ENCODE measurements around the gene FRMD3. TPM values are rescaled to one million over a fixed set of nuclear protein-coding genes. Genes with fewer than 3 reads are reported as not detected.

Gene FRMD3
- total RNA-seq, 4 donors from 2014 or later, result 15.9 to 28.6 (median 20.7) TPM

DNA sequence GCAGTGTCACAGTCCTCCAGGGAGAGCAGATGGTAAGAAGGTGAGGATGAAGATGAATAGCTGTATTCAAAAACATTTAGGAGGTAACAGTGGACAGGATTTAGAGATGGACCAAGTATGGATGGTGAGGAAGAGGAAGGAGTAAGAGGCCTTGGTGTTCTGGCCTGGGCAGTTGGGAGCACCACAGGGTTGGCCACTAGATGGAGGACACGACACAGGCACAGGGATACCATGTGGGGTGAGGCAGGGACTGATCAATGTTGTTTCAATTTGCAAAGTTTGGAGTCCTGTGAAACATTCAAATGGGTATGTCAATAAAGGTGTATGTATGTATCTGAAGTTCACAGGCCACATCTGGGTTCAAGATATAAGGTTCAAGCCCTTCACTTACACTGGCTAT is 334.2 kb downstream of the FRMD3 start:
- TF ChIP-seq, protein P1, sequence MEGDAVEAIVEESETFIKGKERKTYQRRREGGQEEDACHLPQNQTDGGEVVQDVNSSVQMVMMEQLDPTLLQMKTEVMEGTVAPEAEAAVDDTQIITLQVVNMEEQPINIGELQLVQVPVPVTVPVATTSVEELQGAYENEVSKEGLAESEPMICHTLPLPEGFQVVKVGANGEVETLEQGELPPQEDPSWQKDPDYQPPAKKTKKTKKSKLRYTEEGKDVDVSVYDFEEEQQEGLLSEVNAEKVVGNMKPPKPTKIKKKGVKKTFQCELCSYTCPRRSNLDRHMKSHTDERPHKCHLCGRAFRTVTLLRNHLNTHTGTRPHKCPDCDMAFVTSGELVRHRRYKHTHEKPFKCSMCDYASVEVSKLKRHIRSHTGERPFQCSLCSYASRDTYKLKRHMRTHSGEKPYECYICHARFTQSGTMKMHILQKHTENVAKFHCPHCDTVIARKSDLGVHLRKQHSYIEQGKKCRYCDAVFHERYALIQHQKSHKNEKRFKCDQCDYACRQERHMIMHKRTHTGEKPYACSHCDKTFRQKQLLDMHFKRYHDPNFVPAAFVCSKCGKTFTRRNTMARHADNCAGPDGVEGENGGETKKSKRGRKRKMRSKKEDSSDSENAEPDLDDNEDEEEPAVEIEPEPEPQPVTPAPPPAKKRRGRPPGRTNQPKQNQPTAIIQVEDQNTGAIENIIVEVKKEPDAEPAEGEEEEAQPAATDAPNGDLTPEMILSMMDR (IDR thresholded peaks at IDR 0.05), result peak in 4 of 6 experiments; percentile 12 to 41 (median 32)
- no peak for TF ChIP-seq POLR2A (IDR thresholded peaks at IDR 0.05)
- Histone ChIP-seq H3K27me3 (no peaks in the 10 kb centered on the region), H3K4me3 (replicated peaks in 1 of 3) (no peak overlapping the region), H3K36me3 (no peaks in the 10 kb centered on the region), H3K4me1 (no peaks in the 10 kb centered on the region), H3K27ac (no peak overlapping the region), H3K9me3 (no peaks in the 10 kb centered on the region)
- DNase-seq, result peak in 1 of 2 donors; percentile 10
- WGBS, 2 donors, result 75 to 91% methylated on average over 1 of the region's 1 CpG
- intact Hi-C loops (cut with DNase I), result loop anchor here (5.0 to 10.0 kb wide), 2 partner anchors 131 to 333 kb away; partner anchors contain the start of gene FRMD3

DNA sequence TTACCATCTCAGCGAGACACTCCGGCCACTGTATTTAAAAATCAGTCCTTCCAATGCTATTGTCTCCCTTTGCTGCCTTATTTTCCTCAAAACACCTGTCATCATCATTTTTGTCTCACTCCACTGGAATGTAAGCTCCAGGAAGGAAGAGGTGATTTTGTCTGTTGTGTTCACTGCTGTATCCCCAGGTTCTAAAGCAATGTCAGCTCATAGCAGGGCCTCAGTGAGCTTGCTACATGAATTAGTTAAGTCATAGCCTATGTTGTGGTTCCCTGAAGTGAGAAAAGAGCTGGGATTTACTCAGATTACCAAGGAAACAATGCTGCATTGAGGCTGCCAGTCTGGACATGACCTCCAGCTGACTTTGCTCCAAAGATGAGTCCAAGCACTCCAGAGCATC is 337.7 kb downstream of the FRMD3 start:
- WGBS, 2 donors, result 94 to 98% methylated on average over 2 of the region's 2 CpGs
- TF ChIP-seq, protein P1 (IDR thresholded peaks at IDR 0.05), result no peak
- TF ChIP-seq POLR2A (IDR thresholded peaks at IDR 0.05), result no peak
- DNase-seq, result no peak
- H3K27ac ChIP-seq, result no peak overlapping the region
- H3K36me3 ChIP-seq, result no peaks in the 10 kb centered on the region
- no peaks in the 10 kb centered on the region for H3K9me3 ChIP-seq
- H3K4me3 ChIP-seq (replicated peaks in 1 of 3), result no peak overlapping the region
- H3K4me1 ChIP-seq, result no peaks in the 10 kb centered on the region
- intact Hi-C loops (cut with DNase I), result loop anchor here (5.0 to 10.0 kb wide), 2 partner anchors 134 to 337 kb away; partner anchors contain the start of gene FRMD3
- no peaks in the 10 kb centered on the region for H3K27me3 ChIP-seq

DNA sequence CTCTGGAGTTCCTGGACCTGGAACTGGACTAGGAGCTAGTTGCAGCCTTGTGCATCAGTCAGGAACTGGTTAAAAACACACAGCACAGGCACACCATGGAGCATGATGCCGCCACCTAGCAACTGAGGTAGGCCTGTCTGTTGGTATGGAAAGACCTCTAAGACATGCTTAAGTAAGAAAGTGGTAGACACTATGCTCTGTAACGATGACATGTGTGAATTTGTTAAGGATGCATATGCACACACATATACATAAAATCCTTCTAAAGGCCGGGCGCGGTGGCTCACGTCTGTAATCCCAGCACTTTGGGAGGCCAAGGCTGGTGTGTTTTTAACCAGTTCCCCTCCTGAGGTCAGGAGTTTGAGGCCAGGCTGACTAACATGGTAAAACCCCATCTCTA is 338.4 kb downstream of the FRMD3 start:
- Histone ChIP-seq H3K36me3 (no peaks in the 10 kb centered on the region), H3K4me1 (no peaks in the 10 kb centered on the region), H3K4me3 (replicated peaks in 1 of 3) (no peak overlapping the region), H3K27ac (no peak overlapping the region), H3K27me3 (no peaks in the 10 kb centered on the region), H3K9me3 (no peaks in the 10 kb centered on the region)
- intact Hi-C loops (cut with DNase I), result loop anchor here (5.0 to 10.0 kb wide), 2 partner anchors 135 to 337 kb away; partner anchors contain the start of gene FRMD3
- TF ChIP-seq, protein P1 (IDR thresholded peaks at IDR 0.05), result no peak
- no peak for TF ChIP-seq POLR2A (IDR thresholded peaks at IDR 0.05)
- 81 to 91% methylated on average over 6 of the region's 6 CpGs for WGBS, 2 donors
- no peak for DNase-seq

DNA sequence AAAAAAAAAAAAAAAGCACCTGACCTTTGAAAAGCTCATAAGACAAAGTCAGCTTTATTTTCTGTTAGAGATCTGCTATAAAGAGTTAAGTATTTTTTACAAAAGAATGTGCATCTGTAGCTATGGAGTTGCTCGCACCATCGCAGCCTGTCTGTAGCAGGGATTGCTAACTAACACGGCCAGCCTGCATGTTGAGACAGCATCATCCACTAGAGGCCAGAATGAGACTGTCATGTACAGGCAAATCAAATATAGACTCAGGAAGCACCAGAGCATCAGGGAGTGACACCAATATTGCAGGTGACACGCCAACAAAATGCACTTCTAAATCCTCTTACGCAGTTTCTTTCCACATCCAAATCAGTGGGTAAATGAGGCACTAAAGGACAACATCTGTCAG is 339.0 kb downstream of the FRMD3 start:
- TF ChIP-seq, protein P1 (IDR thresholded peaks at IDR 0.05), result peak; percentile 39 to 91 (median 76)
- TF ChIP-seq POLR2A (IDR thresholded peaks at IDR 0.05), result no peak

DNA sequence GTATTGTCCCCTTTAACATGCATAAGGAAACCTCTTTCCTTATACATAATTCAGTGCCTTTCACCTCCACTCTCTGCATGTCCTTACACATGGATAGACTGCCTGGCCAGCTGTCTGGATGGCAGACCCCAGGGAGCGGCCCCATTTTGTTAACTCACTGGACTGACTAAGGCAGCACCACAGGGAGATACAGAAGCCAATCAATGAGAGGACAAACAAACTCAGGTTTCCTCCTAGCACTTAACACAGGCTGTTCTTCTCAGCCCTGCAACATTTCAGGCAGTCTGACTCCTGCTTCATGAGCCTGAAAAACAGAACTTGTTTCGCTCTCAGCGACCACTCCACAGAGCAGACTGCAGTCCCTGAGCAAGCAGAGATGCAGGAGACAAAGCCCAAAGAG is 339.8 kb downstream of the FRMD3 start:
- intact Hi-C loops (cut with DNase I), result no loop called here
- H3K4me1 ChIP-seq, result no peaks in the 10 kb centered on the region
- H3K36me3 ChIP-seq, result no peaks in the 10 kb centered on the region
- DNase-seq, result no peak
- no peaks in the 10 kb centered on the region for H3K9me3 ChIP-seq
- H3K27me3 ChIP-seq, result no peaks in the 10 kb centered on the region
- 78% methylated on average over 3 of the region's 3 CpGs for WGBS, 2 donors
- H3K27ac ChIP-seq, result no peak overlapping the region
- TF ChIP-seq POLR2A (IDR thresholded peaks at IDR 0.05), result no peak
- TF ChIP-seq, protein P1 (IDR thresholded peaks at IDR 0.05), result no peak
- H3K4me3 ChIP-seq (replicated peaks in 1 of 3), result no peak overlapping the region

More for the DNA sequence above, 339.0 kb downstream of the FRMD3 start:
- Histone ChIP-seq H3K36me3 (no peaks in the 10 kb centered on the region), H3K27ac (no peak overlapping the region), H3K27me3 (no peaks in the 10 kb centered on the region), H3K4me3 (replicated peaks in 1 of 3) (no peak overlapping the region), H3K9me3 (no peaks in the 10 kb centered on the region), H3K4me1 (no peaks in the 10 kb centered on the region)
- 17 to 27% methylated on average over 5 of the region's 5 CpGs for WGBS, 2 donors
- peak; percentile 68 to 72 for DNase-seq
- intact Hi-C loops (cut with DNase I), result no loop called here

All from thyroid gland (tissue), 4 donors.